PC-3 (cell line): Measurements from ENCODE around the gene CBFA2T2. TPM values are rescaled to one million over a fixed set of nuclear protein-coding genes. Genes with fewer than 3 reads are reported as not detected.

ENCODE experiments used
- ATAC-seq: fragments of 200-7000 bp; cut with Tn5 transposase; 2 replicates; pipeline ENCODE4 v1.9.1; 2020; ENCODE audit warnings: mild to moderate bottlenecking, moderate library complexity
- BruUV-seq: library from RNA; stranded (reverse); fragments of 400-500 nt; replicated peaks from 2 replicates; lab custom pipeline; 2021; lab: Mats Ljungman, UMichigan
- CTCF ChIA-PET: fragments of 300-600 bp; sonication (Branson Sonifier 250); formaldehyde crosslinking; loops from one replicate; lab custom pipeline; 2022; ENCODE audit warnings: antibody characterized with exemption; lab: Charles Lee
- POLR2A ChIA-PET: fragments of 300-600 bp; sonication (Branson Sonifier 250); formaldehyde crosslinking; loops from one replicate; lab custom pipeline; 2022; ENCODE audit warnings: antibody characterized with exemption; ENCODE audit not compliant: unreplicated experiment; lab: Charles Lee
- DNase-seq: peaks from one replicate; pipeline ENCODE4 v3.0.0-alpha.2; 2015
- H2AFZ ChIP-seq: fragments of 300-600 bp; sonication (generic); 2 replicates; pipeline ENCODE4 v1.6.0; 2016; ENCODE audit warnings: antibody characterized with exemption, low read length
- H3F3A ChIP-seq: fragments of 300-600 bp; sonication (generic); one replicate; pipeline ENCODE4 v1.6.0; 2017; ENCODE audit warnings: antibody characterized with exemption, low read length, control low read depth, mild to moderate bottlenecking; ENCODE audit not compliant: unreplicated experiment
- H3K27ac ChIP-seq: fragments of 300-600 bp; sonication (generic); 2 replicates; pipeline ENCODE4 v1.5.1; 2016; ENCODE audit warnings: mild to moderate bottlenecking, low read length
- H3K27me3 ChIP-seq: fragments of 300-600 bp; sonication (generic); 2 replicates; pipeline ENCODE4 v1.6.1; 2016; ENCODE audit warnings: low read length, mixed read lengths
- H3K36me3 ChIP-seq: fragments of 300-600 bp; sonication (generic); 2 replicates; pipeline ENCODE4 v1.6.1; 2016; ENCODE audit warnings: low read depth, mixed run types, low read length, mixed read lengths
- H3K4me1 ChIP-seq: fragments of 300-600 bp; sonication (generic); 2 replicates; pipeline ENCODE4 v1.5.1; 2016; ENCODE audit warnings: low read length; ENCODE audit not compliant: insufficient read depth
- H3K4me2 ChIP-seq: fragments of 300-600 bp; sonication (generic); 2 replicates; pipeline ENCODE4 v1.6.0; 2016; ENCODE audit warnings: low read length
- H3K4me3 ChIP-seq: fragments of 300-600 bp; sonication (generic); 2 replicates; pipeline ENCODE4 v1.5.1; 2016; ENCODE audit warnings: mild to moderate bottlenecking, low read length, mixed read lengths
- H3K79me2 ChIP-seq: fragments of 300-600 bp; sonication (generic); 2 replicates; pipeline ENCODE4 v1.6.1; 2017; ENCODE audit warnings: low read length, mixed read lengths
- H3K9ac ChIP-seq: fragments of 300-600 bp; sonication (generic); 2 replicates; pipeline ENCODE4 v1.6.0; 2016; ENCODE audit warnings: mild to moderate bottlenecking, low read length
- H3K9me2 ChIP-seq: fragments of 300-600 bp; sonication (generic); replicated peaks from 2 replicates; pipeline ENCODE4 v1.6.1; 2016; ENCODE audit warnings: mixed run types, low read length, mixed read lengths
- H3K9me3 ChIP-seq: fragments of 300-600 bp; sonication (generic); 2 replicates; pipeline ENCODE4 v1.6.1; 2016; ENCODE audit warnings: low read length, mixed read lengths
- H4K20me1 ChIP-seq: fragments of 300-600 bp; sonication (generic); 2 replicates; pipeline ENCODE4 v1.6.1; 2016; ENCODE audit warnings: low read length, mixed read lengths
- EZH2 ChIP-seq: fragments of 300-600 bp; sonication (generic); IDR thresholded peaks from one replicate; pipeline ENCODE4 v1.6.1; 2017; ENCODE audit warnings: antibody characterized with exemption, mild to moderate bottlenecking, low read length; ENCODE audit not compliant: unreplicated experiment
- EZH2phosphoT487 ChIP-seq: fragments of 300-600 bp; sonication (generic); IDR thresholded peaks from 2 replicates; pipeline ENCODE4 v1.6.1; 2018; ENCODE audit warnings: mild to moderate bottlenecking, antibody characterized with exemption, low read length, borderline replicate concordance
- intact Hi-C: fragments of 100-400 bp; cut with micrococcal nuclease; formaldehyde crosslinking; loops from 2 replicates; pipeline ENCODE4 v1.9.0; 2023
- total RNA-seq: library from RNA; depleted of rRNA; stranded (reverse); fragments of >200 nt; gene quantifications from 2 replicates; pipeline ENCODE4 v1.2.3, GENCODE V29; 2014
- TF ChIP-seq, protein P1 (sequence below): fragments of 300-600 bp; sonication (generic); conservative IDR thresholded peaks from 2 replicates; pipeline ENCODE4 v1.5.1; 2017; ENCODE audit warnings: antibody characterized with exemption, low read depth, mild to moderate bottlenecking, low read length

CBFA2T2 gene
- total RNA-seq, 1 experiment from 2014 or later = 9.7 TPM

DNA sequence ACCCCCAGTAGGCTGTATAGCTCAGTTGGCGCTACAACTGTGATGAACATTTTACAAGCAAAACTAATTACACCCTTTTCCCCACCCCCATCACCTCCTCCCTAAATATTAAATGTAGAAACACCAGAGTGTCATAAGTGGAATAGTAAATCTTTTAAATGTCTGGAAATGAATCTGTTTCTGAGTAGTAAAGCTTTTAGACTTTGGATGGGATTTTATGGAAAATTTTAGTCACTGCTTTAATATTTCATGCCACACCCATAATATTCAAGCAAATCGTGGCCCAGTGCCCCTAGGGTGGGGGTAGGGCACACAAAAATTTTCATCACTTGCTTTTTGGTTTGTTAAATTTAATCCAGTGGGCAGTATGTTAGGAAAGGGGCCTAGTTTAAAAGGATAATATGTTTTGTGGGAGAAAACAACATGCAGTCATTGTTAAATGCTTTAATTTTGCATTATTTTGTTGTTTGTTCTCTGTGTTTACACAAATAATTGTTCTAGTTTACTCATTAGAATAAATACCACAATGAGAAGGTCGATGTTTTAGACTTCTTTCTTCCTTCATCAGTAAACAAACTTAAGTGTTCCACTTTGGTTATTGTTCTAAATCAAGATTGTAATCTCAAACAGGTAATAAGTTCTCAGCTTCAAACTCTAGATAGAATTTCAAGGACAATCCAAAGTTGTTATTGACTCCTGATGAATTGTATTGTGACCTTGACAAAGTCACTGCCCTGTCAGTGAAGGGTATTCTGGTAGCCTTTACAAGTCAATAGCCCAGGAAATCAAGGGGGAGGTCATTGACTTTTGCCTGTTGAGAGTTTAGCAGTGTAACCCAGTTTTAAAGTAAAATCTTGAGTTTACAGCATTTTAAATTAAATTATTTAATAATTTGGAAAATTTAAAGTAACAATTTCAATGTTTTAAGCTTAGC is 79.2 kb downstream of the CBFA2T2 start:
- POLR2A ChIA-PET = interaction anchor here (0.6 to 1.0 kb wide), 3 partner anchors 18 to 79 kb away, joined by 3 to 4 read pairs (median 3); partner anchors contain the start of gene CBFA2T2
- H3K79me2 ChIP-seq = no peaks in the 10 kb centered on the region
- no peaks in the 10 kb centered on the region for H4K20me1 ChIP-seq

GRCh38 chr20:33569802-33570391 is 80.0 kb downstream of the CBFA2T2 start:
- no peak overlapping the region for H3K4me2 ChIP-seq
- H3K36me3 ChIP-seq = no peaks in the 10 kb centered on the region
- no peak overlapping the region for H3K9ac ChIP-seq
- ATAC-seq = no peak
- no peaks in the 10 kb centered on the region for H3K9me2 ChIP-seq
- no peaks in the 10 kb centered on the region for H4K20me1 ChIP-seq
- intact Hi-C loops = no loop called here
- no peaks in the 10 kb centered on the region for H3K79me2 ChIP-seq
- no TSS peak for BruUV-seq
- H3K27me3 ChIP-seq = no peaks in the 10 kb centered on the region
- ChIA-PET POLR2A (interaction anchor here (0.6 kb wide), 2 partner anchors 19 to 47 kb away, joined by 3 to 4 read pairs; no protein-coding TSS in a partner anchor), CTCF (interaction anchor here (0.6 kb wide), 1 partner anchor 54 kb away, joined by 3 read pairs; no protein-coding TSS in a partner anchor)
- H2AFZ ChIP-seq = no peak overlapping the region
- TF ChIP-seq, protein P1, sequence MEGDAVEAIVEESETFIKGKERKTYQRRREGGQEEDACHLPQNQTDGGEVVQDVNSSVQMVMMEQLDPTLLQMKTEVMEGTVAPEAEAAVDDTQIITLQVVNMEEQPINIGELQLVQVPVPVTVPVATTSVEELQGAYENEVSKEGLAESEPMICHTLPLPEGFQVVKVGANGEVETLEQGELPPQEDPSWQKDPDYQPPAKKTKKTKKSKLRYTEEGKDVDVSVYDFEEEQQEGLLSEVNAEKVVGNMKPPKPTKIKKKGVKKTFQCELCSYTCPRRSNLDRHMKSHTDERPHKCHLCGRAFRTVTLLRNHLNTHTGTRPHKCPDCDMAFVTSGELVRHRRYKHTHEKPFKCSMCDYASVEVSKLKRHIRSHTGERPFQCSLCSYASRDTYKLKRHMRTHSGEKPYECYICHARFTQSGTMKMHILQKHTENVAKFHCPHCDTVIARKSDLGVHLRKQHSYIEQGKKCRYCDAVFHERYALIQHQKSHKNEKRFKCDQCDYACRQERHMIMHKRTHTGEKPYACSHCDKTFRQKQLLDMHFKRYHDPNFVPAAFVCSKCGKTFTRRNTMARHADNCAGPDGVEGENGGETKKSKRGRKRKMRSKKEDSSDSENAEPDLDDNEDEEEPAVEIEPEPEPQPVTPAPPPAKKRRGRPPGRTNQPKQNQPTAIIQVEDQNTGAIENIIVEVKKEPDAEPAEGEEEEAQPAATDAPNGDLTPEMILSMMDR = no peak
- TF ChIP-seq EZH2phosphoT487 (no peak), EZH2 (no peak)
- H3K27ac ChIP-seq = no peak overlapping the region
- peaks cover 12% of the 10 kb centered on the region for H3K4me1 ChIP-seq
- H3K4me3 ChIP-seq = no peak overlapping the region
- H3F3A ChIP-seq = no peaks in the 10 kb centered on the region
- H3K9me3 ChIP-seq = no peaks in the 10 kb centered on the region
- no peak for DNase-seq

More for the DNA sequence above, 79.2 kb downstream of the CBFA2T2 start:
- no peaks in the 10 kb centered on the region for H3K9me2 ChIP-seq
- peak; percentile 62; the same call in 1 of the 2 replicates for ATAC-seq
- no TSS peak for BruUV-seq
- intact Hi-C loops = no loop called here
- H3K36me3 ChIP-seq = no peaks in the 10 kb centered on the region
- no peaks in the 10 kb centered on the region for H3K9me3 ChIP-seq
- no peak overlapping the region for H2AFZ ChIP-seq
- H3K4me2 ChIP-seq = no peak overlapping the region
- H3K4me1 ChIP-seq = peaks cover 12% of the 10 kb centered on the region
- peak; percentile 34 for DNase-seq
- H3K9ac ChIP-seq = no peak overlapping the region
- TF ChIP-seq EZH2phosphoT487 (no peak), EZH2 (no peak)
- TF ChIP-seq, protein P1 = no peak
- H3F3A ChIP-seq = no peaks in the 10 kb centered on the region
- H3K27me3 ChIP-seq = no peaks in the 10 kb centered on the region
- no peak overlapping the region for H3K4me3 ChIP-seq
- no peak overlapping the region for H3K27ac ChIP-seq
- CTCF ChIA-PET = interaction anchor here (0.6 kb wide), 1 partner anchor 53 kb away, joined by 3 read pairs; no protein-coding TSS in a partner anchor
